Anterior cingulate cortex (tissue), 58 donors: ENCODE measurements around the gene BRD3.

Source experiments
- DNase-seq, 58 donors: peaks; one replicate each; lab custom pipeline; 2025; lab: John Stamatoyannopoulos, UW

BRD3 gene

DNA sequence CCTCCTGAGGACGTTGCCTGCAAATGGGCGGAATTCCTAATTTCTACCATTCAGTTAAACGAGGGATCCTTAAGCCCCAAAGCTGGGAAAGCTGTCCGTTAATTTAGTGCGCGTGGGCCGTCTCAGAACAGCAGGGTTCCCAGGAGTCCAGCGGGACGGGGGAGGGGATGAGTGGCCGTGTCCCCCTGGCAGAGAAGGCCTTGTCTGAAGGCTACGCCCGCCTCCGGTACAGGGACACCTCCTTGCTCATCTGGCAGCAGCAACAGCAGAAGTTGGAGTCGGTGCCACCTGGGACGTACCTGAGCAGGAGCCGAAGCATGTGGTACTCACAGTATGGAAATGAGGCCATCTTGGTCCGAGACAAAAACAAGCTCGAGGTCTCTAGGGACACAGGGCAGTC, 41.2 kb downstream of the BRD3 start:
- DNase-seq = no peak

DNA sequence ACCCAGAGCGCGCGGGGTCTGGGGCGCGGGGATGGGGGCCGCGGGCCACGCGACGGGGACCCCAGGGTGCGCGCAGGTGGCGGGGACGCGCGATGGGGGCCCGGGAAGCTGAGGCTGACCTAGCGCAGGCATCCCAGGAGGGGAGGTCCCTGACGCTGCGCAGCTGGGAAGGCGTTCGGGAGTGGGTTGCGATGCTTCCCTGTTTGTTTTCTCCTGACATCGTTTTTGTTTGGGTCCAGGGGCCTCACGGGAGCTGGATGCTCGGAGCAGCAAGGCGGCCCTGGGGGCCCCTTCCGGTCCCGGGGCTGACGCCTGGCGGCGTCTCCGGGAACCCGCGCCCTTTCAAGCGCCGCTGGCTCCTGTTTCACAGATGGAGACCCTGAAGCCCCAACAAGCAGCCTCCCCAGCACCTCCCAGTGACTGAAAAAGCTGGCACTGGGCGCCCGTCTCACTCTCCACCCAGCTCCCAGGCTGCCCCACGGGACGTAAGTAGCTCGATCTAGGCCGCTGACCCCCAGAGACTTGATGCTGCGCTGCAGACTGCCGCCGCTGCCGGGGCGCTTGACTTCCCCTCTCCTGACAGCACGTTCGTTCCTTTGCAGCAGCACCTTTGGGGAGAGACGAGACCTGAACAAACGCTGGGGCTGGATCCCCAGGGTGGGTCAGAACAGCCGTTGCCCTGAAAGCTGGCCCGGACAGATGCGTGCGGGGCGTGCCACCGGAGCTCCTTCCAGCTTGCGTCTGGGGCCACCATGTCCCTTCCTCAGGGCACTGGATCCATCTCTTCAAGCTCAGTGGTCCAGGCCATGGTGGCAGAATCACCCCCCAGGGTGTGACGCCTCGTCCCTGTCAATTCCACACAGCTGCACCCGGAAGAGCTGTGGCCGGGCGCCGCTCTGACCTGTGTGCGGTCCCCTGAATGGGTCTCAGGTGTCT, 42.0 kb downstream of the BRD3 start:
- peak in 24 of 58 donors; percentile 15 to 71 (median 58) for DNase-seq

DNA sequence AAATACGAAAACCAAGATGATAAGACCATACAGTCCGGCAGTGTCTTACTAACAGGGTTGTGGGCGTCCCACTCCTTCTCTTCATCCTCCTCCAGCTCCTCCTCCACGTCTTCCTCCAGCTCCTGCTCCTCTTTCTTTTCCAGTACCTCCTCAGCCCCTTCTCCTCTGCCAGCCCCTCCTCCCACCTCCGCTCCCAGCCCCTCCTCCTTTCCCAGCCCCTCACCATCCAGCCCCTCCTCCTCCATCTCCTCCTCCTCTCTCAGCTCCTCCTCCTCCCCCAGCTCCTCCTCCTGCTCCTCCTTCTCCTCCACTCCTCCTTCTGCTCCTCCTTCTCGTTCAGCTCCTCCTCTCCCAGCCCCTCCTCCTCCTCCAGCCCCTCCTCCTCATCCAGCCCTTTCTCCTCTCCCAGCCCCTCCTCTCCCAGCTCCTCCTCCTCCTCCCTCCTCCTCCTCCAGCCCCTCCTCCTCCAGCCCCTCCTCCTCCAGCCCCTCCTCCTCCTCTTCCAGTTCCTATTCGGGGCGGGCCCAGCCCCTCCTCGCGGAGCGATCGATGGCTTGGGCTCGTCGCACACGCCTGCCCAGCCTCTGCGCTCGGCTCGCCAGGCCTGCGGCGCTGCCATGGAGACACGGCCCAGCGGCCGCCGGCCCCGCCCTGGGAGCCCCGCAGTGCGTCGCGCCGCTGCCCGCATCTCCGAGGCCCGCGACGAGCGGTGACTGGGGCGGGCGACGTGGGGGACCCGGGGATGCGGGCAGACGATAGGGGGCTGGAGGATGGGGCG, 42.8 kb downstream of the BRD3 start, which contains the start of gene BRD3OS:
Gene BRD3OS (plus strand): TSS at position 654 of the 778 bp plus-strand sequence. CDS start 1,267 bp downstream, outside the sequence.
- DNase-seq = peak in 57 of 58 donors; percentile 68 to 100 (median 96)

DNA sequence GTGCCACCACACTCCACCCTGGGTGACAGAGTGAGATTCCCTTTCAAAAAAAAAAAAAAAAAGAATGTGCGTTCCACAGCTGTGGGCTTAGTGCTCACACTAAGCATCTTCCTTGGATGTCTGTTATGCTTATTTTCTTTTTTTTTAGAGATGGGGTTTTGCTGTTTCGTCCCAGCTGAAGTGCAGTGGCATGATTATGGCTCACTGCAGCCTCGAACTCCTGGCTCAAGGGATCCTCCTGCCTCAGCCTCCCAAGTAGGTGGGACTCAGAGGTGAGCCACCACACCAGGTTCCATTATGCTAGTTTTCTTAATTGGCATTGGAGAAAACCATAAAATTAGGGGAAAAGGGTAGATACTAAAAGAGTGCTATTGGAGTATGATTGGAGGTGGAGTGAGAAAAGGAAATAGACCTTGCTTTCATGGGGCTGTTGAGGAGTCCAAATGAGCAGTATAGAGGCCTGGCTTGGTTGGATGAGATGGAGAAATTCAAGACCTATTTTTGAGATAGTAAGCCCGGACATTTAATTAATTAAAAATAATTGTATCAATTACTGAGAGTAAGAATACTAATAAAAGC, 43.5 kb downstream of the BRD3 start:
- DNase-seq = no peak

DNA sequence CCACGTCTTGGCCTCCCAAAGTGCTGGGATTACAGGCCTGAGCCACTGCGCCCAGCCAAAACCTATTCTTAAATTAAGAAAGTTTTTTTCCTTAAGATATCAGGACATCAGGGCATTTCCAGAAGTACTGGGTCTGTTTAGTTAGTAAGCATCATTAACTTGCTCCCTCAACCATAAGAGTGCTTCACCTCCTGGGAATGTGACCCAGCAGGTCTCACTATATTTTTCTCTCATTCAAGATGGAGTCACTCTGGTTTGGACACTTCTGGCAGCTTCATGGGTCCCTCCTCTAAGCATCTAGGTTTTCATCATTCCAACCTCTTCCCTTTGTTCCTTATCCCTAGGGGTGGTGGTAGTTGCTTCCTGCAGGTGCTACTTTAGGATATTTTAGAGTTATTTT, 52.9 kb downstream of the BRD3 start:
- no peak for DNase-seq

DNA sequence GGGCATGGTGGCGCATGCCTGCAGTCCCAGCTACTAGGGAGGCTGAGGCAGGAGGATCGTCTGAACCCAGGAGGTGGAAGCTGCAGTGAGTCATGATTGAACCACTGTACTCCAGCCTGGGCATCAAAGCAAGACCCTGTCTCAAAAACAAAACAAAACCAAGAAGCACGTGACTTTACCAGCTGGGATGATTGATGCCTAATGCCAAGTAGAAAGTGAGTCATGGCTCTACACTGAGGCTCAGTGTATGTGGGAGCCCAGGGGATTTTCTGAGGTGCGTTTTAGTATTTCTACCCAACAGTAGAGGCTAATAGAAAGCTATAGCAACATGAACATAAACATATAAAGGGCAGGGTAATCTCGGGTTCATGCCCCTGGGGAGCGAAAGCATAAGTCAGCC, 56.4 kb downstream of the BRD3 start:
- no peak for DNase-seq

DNA sequence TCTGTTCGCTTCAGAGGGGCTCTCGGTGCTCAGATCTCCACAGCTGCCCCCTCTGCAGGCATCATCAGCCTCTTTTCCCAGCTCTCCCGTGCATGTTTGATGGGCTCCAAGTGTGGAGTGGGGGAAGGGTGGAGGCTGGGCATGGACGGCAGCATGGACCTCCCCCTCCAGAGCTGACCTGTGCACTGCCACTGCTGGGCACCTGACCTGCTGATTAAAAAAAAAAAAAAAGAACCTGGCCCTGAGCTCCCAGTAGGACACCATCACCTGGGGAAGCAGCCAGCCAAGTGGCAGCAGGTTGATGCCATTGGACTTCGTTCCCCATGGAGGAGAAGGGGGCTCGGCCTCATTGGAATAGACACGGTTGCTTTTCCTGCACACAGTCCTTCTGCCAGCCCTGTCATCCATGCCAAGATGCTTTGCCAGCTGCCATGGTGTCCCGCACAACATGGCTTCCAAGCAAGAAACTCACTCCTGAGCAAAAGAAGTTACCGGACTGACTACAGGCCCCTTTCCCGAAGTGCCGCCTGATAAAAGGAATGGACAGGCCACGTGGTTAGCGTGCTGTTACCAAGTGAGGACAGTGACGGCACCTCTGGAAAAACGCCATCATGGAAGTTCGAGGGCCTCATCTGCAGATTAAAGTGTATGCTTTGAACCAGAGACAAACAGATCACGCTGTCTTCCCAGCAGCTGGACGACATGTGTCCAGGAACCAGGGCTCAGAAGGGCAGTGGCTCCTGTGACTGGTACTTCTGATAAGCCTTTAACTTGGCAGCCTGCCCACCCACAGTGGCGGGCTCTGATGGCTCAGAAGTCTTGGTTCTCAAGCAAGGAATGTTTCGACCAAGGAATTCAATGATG, 57.3 kb downstream of the BRD3 start:
- DNase-seq = no peak

DNA sequence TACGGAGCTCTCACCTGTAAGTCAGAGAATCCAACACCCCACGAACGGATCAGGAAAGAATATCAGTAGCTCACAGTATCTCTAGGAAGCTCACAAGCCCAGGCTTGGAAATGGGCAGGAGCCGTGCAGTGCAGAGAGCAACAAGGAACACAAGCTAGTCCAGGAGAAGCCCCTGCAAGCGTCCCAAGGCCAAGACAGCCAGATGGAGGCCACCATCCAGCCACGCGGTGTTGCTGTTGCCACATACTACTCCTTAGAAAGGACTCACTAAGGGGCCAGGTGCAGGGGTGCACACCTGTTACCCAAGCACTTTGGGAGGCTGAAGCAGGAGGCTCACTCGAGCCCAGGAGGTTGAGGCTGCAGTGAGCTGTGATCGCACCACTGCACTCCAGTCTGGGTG, 60.3 kb downstream of the BRD3 start:
- no peak for DNase-seq

DNA sequence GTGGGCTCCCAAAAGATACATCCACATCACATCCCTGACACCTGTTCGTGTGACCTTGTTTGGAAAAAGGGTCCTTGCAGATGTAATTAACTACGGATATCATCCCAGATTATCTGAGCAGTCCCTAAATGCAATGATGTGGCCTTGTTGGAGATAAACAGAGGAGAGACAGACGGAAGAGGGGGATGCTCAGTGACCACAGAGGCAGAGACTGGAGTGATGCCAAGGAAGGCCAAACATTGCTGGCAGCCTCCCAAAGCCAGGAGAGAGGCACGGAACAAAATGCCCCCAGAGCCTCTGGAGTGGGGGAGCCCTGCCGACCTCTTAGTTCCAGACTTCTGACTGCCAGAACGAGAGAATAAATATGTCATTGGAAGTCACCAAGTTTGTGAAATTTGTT, 60.7 kb downstream of the BRD3 start:
- DNase-seq = no peak

DNA sequence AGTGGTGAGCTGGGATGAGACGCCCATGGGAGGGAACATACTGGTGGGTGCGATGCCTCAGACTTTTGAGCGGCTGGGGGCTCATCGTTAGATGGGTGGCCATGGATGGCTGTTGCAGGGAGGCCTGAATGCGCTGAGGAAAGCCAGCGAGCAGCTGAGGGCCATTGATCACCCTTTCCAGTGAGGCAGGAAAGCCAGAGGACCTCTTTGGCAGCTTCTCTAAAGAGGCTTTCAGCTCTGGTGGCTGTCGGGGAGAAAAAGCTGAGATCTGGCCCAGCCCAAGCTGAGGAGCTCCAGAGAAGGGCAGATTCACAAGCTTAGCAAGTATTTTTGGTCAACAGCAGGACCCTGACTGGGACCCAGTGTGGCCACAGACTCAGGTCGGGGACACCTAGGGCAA, 62.4 kb downstream of the BRD3 start:
- DNase-seq = no peak

DNA sequence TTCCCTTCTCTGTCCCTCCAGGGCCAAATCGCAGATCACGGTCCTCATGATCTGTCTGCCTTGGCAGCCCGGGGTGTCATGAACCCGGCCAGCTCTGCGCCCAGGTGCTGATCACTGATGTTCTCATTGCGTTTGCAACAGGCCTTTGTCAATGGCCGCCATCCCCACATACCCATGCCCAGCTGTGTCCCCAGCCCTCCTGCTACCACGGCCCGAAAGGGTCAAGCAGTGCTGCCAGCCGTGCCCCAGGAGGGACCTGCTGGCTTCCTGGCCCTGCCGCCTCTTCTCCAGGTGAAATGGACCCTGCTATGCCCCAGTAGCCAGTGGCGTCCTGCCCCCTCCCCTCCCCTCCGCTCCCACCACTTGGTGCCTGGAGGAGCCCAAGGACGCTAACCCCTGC, 62.9 kb downstream of the BRD3 start:
- DNase-seq = no peak

DNA sequence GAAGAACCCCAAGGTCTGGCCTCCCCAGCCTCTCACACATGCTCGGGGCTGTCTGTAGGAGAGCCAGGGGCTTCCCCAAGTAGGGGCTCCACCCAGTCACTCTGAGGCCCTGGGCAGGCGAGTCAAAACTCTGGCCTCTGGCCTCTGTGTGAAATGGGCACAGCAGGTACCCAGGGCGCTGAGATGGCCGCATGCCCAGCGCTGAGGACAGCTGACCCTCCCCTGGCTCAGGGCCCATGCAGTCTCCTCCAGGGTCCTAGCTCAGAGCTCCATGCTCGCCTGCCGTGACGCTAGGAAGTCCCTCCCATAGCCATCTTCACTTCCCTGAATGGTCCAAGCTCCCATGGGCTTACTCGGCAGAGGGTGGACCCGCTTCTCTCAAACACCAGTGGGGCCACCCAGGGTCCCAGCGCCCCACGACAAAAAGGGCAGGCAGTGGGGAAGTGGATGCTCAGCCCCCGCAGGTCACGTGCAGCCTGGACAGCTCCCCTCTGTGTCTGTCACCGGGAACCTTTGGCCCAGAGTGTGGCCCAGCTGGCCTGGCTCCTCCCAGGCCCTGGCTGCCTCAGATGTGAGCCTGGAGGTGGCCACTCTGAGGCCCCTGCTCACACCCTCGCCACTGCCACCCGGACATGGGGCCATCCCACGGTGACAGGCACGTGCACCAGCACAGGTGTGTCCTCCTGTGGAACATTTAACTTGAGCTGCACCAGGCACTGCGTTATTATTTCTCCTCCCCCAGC, 63.5 kb downstream of the BRD3 start:
- no peak for DNase-seq

DNA sequence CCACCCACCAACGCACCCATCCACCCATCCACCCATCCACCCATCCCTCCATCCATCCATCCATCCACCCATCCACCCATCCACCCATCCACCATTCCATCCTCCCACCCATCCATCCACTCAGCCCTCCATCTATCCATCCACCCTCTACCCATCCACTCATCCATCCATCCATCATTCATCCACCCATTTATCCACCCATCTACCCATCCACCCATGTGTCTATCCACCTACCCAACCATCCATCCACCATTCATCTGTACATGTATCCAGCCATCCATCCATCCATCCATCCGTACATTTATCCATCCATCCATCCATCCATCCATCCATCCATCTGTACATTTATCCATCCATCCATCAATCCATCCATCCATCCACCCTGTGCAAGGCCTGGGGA, 64.6 kb downstream of the BRD3 start:
- no peak for DNase-seq

DNA sequence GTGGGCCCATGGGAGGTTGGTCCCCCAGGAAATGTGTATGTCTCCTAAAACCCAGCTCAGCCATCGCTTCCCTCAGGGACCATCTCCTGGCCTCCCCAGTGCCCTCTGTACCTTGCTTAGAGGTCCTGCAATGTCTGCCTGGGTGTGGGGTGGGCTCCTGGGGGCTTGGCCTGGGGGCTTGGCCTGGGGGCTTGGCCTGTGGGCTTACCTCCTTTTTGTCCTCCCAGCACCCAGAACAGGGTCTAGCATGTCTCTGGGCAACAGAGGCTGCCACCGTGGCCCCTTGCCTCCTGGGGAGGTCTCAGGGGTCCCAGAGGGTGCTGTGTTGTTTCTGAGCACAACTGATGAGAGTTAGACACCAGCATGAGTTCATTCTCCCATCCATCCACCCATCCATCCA, 65.0 kb downstream of the BRD3 start:
- DNase-seq = no peak

DNA sequence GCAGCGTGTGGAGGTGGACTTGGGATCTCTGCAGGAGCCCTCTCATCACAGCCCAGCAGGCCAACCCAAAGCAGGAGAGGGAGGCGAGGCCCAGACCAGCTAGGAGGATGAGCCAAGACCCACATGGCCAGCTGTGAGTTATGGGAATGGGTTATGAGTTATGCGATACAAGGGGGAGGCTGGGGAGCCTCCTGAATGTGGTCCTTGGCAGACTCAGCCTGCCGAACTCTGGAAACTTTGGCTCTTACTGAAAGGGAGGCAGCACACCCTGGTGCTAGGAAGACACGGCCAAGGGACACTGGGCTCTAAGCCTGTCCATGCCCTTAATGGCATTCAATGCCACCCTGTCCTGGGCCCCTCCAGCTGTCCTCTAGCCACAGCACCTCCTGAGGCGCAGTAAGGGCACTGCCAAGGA, 68.0 kb downstream of the BRD3 start:
- no peak for DNase-seq

DNA sequence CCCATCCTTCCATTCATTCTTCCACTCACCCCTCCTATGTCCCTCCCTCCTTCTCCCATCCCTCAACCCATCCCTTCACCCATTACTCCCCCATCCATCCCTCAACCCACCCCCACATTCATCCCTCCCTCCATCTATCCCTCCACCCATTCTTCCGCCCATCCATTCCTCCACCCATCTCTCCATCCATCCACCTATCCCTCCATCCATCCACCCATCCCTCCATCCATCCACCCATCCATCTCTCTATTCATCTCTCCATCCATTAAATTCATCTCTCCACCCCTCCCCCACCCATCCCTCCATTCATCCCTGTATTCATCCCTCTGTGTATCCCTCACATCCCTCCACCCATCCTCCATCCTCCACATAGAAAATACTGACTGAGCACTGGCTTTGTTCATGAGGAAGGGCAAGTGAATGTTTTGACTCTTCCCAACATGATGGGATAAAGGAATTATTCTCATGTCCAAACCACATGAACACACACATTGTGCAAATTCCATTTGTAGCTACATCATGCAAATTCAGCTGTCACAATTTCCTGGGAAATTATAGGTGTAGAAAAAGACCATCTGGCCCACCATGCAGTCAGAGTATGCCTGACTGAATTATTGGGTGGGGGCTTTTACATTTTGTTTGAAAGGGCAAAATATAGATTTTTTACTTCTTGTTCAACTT, 68.8 kb downstream of the BRD3 start:
- no peak for DNase-seq

DNA sequence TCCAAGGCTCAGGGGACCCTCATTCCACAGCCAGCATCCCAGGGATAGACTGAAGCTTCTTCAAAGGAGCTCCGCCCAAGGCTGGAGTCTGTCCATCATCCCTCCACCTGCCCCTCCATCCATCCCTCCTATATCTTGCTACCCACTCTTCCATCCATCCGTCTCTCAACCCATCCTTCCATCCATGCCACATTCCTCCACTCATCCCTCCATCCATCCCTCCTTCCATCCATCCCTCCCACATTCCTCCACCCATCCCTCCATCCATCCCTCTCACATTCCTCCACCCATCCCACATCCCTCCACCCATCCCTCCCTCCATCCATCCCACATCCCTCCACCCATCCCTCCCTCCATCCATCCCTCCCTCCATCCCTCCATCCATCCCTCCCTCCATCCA, 70.2 kb downstream of the BRD3 start:
- no peak for DNase-seq

DNA sequence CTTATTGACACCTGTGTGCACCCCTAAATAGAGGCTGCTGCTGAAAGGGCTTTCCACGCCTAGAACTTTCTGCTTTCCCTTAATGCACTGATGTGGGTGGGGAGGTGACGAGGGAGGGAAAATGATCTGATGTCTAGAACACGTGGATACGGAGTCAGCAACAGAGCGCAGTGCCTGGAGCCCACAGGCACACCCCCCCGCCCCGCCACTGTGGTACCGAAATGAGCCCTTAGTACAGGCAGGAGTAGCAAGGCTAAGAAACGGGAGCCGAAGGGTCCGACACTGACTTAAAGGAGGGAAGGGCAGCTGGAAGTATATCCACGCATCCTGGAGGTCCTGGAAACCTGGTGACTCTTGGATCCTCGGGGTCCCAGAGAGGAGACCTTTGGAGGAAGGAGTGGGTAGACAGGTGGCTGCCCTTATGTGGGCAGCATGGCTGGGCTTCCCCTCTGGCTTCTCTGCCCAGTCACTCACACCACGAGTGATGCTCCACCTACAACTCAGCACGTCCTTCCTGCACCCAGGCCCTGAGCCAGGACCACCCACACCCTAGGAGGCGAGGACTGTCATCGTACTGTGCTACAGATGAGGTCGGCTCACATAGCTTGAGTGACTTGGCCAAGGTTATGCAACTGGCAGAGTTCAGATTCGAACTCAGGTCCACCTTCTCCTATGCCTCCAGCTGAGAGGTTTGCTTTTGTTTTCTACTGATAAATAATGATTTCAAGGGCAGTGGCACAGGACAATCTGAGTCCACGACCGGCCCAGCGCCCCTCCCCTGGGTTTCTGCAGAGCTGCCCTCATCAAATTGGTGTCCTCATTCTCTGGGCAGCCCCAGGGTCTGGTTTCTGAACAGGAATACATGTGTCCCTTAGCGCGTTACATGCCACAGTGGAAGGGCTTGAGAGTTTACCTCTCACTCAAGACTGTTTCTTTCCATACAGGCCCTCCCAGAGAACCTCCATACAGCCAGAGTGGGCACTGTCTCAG, 71.0 kb downstream of the BRD3 start:
- no peak for DNase-seq
